Activated CD8-positive, alpha-beta memory T cell treated with anti-CD3 and anti-CD28 coated beads for 48 hours (primary cell): ENCODE data around the gene TM2D3.

ENCODE experiments used
- DNase-seq, 3 experiments: peaks; one replicate each; pipeline ENCODE4 v3.0.0-alpha.2; 2020; ENCODE audit warnings: low read depth in 2 of 3, low spot score in 2 of 3

Gene TM2D3

GRCh38 chr15:101625184-101625583, 27.0 kb downstream of the TM2D3 start:
- no peak for DNase-seq

GRCh38 chr15:101623367-101624304, 28.5 kb downstream of the TM2D3 start:
- no peak for DNase-seq

- DNase-seq: no peak
Observed at GRCh38 chr15:101621961-101622360, 30.2 kb downstream of the TM2D3 start.

- DNase-seq: no peak
Observed at GRCh38 chr15:101620671-101621070, 31.5 kb downstream of the TM2D3 start.

- DNase-seq: no peak
Observed at GRCh38 chr15:101619615-101619865, 32.6 kb downstream of the TM2D3 start.

GRCh38 chr15:101618851-101619614, 33.1 kb downstream of the TM2D3 start:
- no peak for DNase-seq

GRCh38 chr15:101618076-101618475, 34.1 kb downstream of the TM2D3 start:
- DNase-seq: no peak

GRCh38 chr15:101617390-101617965, 34.7 kb downstream of the TM2D3 start:
- no peak for DNase-seq

GRCh38 chr15:101615986-101616848, 36.0 kb downstream of the TM2D3 start:
- no peak for DNase-seq

- no peak for DNase-seq
Observed at GRCh38 chr15:101615414-101615985, 36.7 kb downstream of the TM2D3 start.

- DNase-seq: no peak
Observed at GRCh38 chr15:101614761-101615160, 37.4 kb downstream of the TM2D3 start.

GRCh38 chr15:101614001-101614585, 38.1 kb downstream of the TM2D3 start:
- no peak for DNase-seq

GRCh38 chr15:101613130-101614000, 38.8 kb downstream of the TM2D3 start:
- DNase-seq: no peak

GRCh38 chr15:101612676-101613075, 39.5 kb downstream of the TM2D3 start:
- no peak for DNase-seq

GRCh38 chr15:101611580-101612299, 40.4 kb downstream of the TM2D3 start:
- DNase-seq: no peak

GRCh38 chr15:101611007-101611406, 41.2 kb downstream of the TM2D3 start:
- no peak for DNase-seq

GRCh38 chr15:101610611-101611000, 41.6 kb downstream of the TM2D3 start:
- no peak for DNase-seq

- DNase-seq: no peak
Observed at GRCh38 chr15:101609742-101610610, 42.2 kb downstream of the TM2D3 start.
